ENCODE measurements around the gene DCLK1.

DCLK1 gene

GRCh38 chr13:35804901-35805300 is 326.3 kb downstream of the DCLK1 start:
- TF ChIP-seq CTCF (IDR thresholded peaks at IDR 0.05; ENCODE audit: control insufficient read depth, insufficient read depth, low read depth, low read length, missing control alignments): no peak
- DNase-seq (ENCODE audit: low read depth): peak; percentile 7
- no peak overlapping the region for H3K4me3 ChIP-seq (ENCODE audit: control insufficient read depth, low read depth, low read length)

DNA sequence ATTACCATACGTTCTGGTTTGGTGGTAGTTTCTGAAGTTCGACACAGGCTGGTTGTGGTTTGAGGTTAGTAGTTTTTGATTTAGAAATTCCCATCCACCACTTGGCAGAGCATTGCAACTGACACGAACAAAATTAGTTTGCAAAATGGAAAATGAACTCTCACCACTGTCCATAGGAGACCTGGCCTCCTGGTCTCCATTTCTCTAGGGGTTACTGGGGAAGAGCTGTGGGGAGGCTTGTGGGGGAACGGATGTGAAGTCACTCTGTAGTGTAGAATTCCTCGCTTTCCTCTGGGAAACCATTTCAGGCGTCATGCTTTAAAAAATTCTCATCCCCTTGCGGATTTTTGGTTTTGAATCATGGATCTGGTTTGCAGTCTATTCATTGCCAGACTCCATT is 333.2 kb downstream of the DCLK1 start:
- H3K4me3 ChIP-seq (ENCODE audit: control insufficient read depth, low read depth, low read length): no peak overlapping the region
- DNase-seq (ENCODE audit: low read depth): no peak
- no peak for TF ChIP-seq CTCF (IDR thresholded peaks at IDR 0.05; ENCODE audit: control insufficient read depth, insufficient read depth, low read depth, low read length, missing control alignments)

DNA sequence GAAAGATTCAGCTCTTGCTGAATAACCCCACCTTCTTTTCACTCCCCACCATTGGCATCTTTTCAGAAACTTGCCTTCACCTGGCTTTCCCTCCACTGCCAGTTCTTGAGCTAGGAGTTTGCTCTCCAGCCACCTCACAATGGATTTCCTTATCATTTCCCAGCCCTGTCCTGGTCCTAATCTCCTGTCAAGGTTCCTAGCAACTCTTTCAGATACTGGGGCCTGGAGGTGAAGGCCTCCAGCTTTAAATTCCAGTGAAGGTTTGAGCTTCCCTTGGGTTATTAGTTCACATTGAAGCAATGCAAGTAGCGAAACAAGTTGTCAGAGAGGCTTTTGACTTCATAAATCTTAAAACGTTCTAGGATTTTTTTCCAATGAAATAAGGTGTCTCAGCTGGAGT is 333.9 kb downstream of the DCLK1 start:
- no peak overlapping the region for H3K4me3 ChIP-seq (ENCODE audit: control insufficient read depth, low read depth, low read length)
- no peak for DNase-seq (ENCODE audit: low read depth)
- no peak for TF ChIP-seq CTCF (IDR thresholded peaks at IDR 0.05; ENCODE audit: control insufficient read depth, insufficient read depth, low read depth, low read length, missing control alignments)

GRCh38 chr13:35796623-35797022 is 334.6 kb downstream of the DCLK1 start:
- H3K4me3 ChIP-seq (ENCODE audit: control insufficient read depth, low read depth, low read length): no peak overlapping the region
- DNase-seq (ENCODE audit: low read depth): no peak
- no peak for TF ChIP-seq CTCF (IDR thresholded peaks at IDR 0.05; ENCODE audit: control insufficient read depth, insufficient read depth, low read depth, low read length, missing control alignments)

DNA sequence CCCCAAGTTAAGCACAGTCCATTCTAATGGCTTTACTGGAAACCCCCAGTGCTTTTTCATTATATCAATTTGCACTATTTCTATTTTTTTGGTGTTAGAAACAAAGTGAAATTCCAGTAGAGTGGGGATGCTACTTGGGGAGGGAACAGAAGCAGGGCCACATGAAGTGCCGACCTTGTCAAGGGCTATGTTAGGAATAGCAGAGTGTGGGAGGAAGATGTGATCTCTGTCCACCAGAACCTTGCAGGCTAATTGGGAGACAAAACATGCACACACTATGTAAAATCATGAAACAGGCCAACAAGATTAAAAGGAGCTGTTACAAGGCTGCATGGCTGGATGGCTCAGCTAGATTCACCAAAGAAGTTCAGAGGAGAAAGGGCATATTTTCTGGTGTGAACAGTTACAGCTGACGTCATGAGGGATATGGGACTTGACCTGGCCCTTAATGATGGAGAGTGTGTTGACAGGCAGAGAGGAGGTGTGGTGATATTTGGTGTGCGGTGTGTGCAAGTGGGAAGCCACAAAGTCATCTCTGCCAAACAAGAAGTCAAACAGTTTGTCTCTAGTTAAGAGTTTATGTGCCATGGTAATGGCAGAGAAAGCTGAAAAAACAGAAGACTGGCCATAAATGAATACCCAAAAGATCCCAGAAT is 336.3 kb downstream of the DCLK1 start:
- H3K4me3 ChIP-seq (ENCODE audit: control insufficient read depth, low read depth, low read length): no peak overlapping the region
- DNase-seq (ENCODE audit: low read depth): no peak
- TF ChIP-seq CTCF (IDR thresholded peaks at IDR 0.05; ENCODE audit: control insufficient read depth, insufficient read depth, low read depth, low read length, missing control alignments): no peak

DNA sequence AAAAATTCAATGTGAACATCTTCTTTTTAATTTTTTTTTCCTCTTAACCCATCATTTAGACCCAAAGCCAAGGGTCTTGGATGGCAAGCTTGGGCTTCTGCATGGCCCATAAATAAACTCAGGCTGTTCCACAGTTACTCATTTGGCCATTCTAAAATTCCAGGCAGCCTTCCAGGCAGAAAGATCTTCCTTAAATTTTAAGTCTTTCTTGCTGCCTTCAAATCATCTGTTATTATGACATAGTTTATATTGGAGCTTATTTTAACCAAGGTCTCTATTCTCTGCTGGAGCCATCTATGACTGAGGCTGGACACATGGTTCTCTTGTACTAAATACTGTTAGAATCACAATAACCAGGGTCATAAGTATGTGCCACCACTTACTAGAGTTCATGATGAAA is 337.4 kb downstream of the DCLK1 start:
- H3K4me3 ChIP-seq (ENCODE audit: control insufficient read depth, low read depth, low read length): no peak overlapping the region
- no peak for TF ChIP-seq CTCF (IDR thresholded peaks at IDR 0.05; ENCODE audit: control insufficient read depth, insufficient read depth, low read depth, low read length, missing control alignments)
- DNase-seq (ENCODE audit: low read depth): no peak

DNA sequence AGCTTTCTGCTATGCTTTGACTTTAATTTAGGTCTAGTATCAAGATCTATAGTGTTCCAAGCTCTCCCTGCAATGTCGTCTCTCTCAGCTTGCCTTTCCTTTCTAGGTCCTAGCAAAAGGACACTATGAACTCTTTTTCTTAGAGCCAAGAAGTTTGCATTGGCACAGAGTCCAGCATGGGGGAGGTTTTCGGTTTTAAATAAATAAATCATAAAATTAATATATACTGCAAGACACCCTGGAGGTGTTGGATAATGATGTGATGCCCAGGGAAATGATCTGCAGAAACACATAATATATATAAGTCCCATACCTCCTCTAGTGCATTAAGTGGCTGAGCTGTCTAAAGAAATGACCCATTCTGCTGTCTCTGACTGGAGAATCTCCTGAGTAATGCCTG is 338.3 kb downstream of the DCLK1 start:
- no peak for TF ChIP-seq CTCF (IDR thresholded peaks at IDR 0.05; ENCODE audit: control insufficient read depth, insufficient read depth, low read depth, low read length, missing control alignments)
- no peak overlapping the region for H3K4me3 ChIP-seq (ENCODE audit: control insufficient read depth, low read depth, low read length)
- DNase-seq (ENCODE audit: low read depth): no peak

Measured in AG09309 (cell line).